Upper lobe of left lung (tissue), 4 donors: Measurements from ENCODE around the gene BBS1.

Experiments
- POLR2A ChIP-seq, 4 donors: fragments of 450-650 bp; IDR thresholded peaks; one replicate each; pipeline ENCODE4 v1.5.1; 2016 to 2017; ENCODE audit warnings: antibody characterized with exemption in 4 of 4, mild to moderate bottlenecking in 2 of 4
- POLR2AphosphoS5 ChIP-seq, 2 donors: sonication (generic); formaldehyde crosslinking; IDR thresholded peaks; one replicate each; pipeline ENCODE4 v1.5.1; 2017; ENCODE audit warnings: antibody characterized with exemption in 2 of 2
- TF ChIP-seq, protein P1 (sequence below), 6 experiments: fragments of 450-650 bp in 4 of 6; fragments of 200-600 bp in 2 of 6; sonication (generic) in 2 of 6; IDR thresholded peaks; one replicate each; pipeline ENCODE4 v1.5.1; 2016 to 2019; ENCODE audit warnings: antibody characterized with exemption in 6 of 6

DNA sequence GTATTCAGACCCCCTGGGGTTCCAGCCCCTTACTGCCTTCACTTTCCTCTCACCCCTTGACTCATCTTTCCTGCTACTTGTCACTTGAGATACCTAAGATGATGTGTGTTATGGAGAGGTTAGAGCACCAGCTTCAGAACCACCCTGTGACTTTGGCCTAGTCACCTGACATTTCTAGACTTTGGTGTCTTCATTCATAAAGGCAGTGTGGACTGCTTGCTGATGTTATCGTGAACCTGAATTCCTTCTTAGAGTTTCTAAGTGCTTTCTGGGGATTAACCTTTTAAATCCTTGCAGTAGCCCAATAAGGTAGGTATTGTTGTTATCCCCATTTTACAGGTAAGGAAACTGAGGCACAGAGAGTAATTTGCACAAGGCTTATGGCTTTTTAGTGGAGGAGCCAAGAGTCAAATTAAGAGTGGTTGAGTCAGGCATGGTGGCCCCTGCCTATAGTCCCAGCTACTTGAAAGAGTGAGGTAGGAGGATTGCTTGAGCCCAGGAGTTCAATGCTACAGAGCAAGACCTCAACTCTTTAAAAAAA, 5.1 kb upstream of the BBS1 start:
- TF ChIP-seq, protein P1, sequence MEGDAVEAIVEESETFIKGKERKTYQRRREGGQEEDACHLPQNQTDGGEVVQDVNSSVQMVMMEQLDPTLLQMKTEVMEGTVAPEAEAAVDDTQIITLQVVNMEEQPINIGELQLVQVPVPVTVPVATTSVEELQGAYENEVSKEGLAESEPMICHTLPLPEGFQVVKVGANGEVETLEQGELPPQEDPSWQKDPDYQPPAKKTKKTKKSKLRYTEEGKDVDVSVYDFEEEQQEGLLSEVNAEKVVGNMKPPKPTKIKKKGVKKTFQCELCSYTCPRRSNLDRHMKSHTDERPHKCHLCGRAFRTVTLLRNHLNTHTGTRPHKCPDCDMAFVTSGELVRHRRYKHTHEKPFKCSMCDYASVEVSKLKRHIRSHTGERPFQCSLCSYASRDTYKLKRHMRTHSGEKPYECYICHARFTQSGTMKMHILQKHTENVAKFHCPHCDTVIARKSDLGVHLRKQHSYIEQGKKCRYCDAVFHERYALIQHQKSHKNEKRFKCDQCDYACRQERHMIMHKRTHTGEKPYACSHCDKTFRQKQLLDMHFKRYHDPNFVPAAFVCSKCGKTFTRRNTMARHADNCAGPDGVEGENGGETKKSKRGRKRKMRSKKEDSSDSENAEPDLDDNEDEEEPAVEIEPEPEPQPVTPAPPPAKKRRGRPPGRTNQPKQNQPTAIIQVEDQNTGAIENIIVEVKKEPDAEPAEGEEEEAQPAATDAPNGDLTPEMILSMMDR (IDR thresholded peaks at IDR 0.05), result no peak
- TF ChIP-seq POLR2AphosphoS5 (IDR thresholded peaks at IDR 0.05) (no peak), POLR2A (IDR thresholded peaks at IDR 0.05) (no peak)
